Activated CD4-positive, alpha-beta T cell treated with anti-CD3 and anti-CD28 coated beads for 1 hour (primary cell): ENCODE results near the gene ZNF326.
"Not testable (repeated sequence)": the region's sequence is repeated elsewhere in the genome, so short reads cannot be mapped to it uniquely, and the experiment has no call there.

Experiments used
- DNase-seq: peaks from one replicate; pipeline ENCODE4 v3.0.0-alpha.2; 2020

Gene ZNF326

DNA sequence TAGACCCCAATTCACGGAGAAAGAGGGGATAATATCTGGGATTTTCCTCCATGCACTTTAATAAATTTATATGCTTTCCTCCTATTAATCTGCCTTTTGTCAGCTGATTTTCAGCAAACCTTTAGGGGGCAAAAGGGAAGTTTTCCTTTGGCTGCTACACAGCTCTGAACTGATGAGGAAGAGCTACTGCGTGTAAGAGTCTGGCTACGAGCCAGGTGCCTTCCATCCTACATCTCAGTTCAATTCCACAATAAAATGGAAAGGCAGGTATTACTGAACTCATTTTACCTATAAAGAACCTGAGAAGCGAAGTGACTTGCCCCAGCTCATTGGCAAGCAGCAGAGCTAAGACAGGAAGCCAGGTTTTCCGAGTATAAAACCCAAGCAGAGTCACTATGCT is 28.3 kb upstream of the ZNF326 start:
- DNase-seq: no peak

DNA sequence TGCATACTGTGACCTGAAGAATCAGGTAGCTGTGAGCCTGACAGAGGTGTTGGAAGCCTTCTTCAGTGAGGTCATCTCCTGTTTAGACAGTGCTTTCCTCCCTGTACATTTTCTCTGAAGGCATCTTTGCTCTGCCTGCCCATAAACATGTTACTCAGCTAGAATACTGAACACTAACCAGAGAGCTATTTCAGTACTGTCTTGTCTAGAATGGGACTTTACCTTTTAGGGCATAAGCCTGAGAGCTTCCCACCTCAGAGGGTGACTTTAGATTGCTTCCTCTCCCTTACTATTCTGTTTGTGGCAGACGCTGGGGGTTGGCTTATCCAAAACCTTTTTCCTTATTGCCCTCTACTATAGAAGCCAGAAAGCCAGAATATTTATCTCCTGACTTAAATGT is 23.3 kb upstream of the ZNF326 start:
- DNase-seq: no peak

DNA sequence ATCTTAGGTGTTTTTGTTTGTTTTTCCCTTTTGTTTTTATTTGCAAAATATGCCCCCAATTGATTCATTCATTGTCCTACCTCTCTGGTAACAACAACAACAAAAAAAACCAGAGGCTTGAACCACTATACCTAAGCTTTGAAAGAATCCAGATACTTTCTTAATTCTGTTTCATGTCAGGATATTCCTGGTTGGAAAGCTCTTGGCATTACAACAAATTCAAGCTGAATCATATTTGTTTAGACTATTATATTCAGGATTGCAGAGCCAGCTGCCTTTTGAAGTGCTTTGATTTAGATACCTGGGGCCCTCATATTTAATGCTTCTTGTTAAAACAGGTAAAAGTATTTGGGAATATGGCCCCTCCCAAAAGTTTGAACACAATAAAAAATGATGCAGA is 22.9 kb upstream of the ZNF326 start:
- DNase-seq: no peak

DNA sequence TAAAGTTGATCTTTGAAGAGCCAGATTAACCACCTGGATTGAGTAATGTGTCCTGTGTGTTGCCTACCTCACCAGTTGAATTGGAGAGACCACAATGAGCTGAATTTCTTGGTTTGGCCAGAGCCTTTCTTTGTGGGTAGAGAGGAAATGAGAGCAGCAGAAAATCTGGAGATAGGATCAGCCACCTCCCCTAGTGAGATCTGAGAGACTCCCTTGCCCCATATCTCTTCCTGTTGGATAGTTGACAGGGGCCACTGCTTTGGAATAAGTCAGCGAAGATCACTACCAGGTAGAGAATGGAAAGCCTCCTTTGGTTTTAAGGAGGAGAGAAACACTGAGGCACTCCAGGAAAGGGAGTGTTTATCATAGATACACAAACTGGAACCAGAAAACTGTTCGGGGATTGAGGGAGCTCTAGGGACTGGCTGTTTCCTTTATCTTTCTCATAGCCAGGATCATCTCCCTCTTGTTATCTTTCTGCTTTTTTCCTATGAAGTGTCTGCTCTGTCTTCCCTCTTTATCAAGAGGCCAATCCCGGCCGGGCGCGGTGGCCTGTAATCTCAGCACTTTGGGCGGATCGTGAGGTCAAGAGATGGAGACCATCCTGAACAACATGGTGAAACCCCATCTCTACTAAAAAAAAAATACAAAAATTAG is 21.3 kb upstream of the ZNF326 start:
- DNase-seq: no peak

DNA sequence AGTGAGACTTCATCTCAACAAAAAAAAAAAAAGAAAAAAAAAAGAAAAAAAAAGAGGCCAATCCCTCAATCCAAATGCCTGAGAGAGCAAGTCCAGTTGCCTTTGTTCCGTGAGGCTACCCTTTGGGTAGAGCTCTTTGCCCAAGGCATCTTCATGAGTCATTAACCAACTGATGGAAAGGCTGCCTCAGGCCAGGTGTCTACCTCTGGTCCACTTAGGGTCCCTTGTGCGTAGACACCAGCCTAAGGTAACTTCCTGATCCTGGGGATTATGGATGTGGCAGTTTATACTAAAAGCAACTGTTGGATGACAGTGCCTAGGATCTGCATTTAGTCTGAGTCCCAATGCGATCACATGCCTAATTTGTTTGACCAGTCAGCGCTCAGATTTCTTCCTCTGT is 20.7 kb upstream of the ZNF326 start:
- DNase-seq: no peak

DNA sequence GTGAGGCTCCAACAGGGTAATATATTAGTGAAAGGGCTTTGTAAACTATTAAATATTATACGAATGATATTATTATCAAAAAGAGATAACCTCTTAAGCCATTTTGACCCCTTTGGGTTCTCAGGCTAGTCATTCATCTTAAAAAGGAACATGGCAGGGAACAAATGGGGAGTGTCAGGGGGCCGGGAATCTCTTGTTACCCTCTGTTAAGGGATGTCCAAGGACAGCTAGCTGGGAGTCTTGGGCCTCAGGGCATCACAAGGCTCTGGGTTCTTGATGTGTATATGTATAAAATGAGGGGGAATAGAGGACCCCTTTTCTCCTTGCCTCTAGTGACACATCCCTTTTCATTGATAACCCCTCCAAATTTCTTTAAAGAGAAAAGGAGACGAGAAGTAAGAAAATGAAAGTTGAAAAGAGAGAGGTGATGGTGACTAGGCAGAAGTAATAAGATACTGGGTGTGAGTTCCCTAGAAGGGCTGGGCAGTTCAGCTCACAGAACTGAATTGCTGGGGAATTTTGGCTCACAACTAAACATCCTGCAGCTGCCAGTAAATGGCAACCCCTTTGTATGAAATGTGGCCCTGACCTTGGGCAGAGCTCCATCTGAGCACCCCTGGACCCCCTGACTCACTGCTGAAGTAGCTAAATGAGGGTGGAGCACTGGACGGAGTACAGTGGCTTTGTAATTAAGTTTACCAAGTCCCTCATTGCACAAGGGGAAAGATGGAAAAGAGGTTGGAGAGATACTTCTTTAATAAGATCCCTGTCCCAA is 20.0 kb upstream of the ZNF326 start:
- DNase-seq: no peak

DNA sequence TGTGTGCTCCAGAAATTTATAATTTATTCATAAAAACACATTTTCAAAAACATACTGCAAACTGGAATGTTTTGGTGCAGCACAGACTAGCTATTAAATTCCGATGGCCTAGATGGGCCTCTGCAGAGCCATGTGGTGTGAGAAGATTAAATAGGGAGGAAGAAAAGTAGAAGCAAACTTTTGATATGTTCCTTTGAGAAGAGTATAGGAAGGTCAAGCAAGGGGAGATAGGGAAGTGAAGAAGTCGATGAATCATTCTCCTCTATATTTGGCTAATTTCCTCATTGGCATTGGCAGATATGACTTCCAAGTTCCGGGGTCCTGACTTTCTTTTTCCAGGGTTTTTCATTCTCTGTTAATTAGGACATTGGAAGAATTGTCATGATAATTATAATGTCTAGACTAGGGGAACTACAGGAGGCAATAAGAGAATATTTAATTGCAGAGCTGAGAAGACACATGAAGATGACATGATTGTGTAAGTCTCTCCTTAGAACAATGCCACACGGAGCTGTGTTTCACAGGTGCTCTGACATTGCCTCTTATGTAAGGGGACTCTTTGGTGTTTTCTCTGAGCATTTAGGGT is 19.3 kb upstream of the ZNF326 start:
- no peak for DNase-seq

DNA sequence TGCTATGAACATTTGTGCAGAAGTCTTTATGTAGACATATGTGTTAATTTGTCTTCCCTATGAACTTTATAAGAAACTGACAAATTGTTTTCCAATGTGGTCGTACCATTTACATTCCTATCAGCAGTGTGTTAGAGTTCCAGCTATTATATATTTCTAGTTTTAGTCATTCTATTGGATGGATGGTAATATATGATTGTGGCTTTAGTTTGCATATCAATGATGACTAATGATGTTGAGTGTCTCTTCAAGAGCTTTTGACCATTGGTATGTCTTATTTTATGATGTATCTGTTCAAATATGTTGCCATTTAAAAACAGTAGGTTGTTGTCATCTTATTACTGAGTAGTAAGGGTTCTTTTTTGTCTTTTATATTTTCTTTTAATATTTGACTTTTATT is 16.2 kb upstream of the ZNF326 start:
- DNase-seq: no peak

DNA sequence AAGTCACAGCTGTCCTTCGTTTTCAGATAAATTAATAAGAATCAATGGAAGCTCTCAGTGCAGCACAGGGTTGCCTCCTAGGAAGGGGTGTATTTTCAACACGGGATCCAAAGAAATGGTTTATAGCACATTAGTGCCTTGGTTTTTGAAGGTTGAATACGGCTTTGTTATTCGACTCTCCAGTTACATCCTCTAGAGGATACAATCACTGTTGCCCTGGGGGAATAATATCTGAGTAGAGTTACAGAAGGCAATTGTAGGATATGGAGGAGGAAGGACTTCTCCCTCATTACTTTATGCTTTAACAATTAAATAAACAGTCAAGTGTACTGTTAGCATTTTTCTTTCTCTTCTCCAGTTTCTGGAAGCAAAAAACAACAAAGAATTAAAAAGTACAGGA is 14.3 kb upstream of the ZNF326 start:
- DNase-seq: no peak

DNA sequence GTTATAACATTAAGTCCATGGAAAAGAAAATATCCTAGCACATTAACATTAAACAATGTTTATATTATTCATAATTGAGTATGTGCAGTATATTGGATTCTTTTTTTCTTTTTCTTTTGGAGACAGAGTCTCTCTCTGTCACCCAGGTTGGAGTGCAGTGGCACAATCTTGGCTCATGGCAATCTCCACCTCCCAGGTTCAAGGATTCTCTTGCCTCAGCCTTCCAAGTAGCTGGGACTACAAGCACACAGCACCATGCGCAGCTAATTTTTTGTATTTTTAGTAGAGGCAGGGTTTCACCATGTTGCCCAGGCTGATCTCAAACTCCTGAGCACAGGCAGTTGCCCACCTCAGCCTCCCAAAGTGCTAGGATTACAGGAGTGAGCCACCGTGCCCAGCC is 12.1 kb upstream of the ZNF326 start:
- DNase-seq: not testable (repeated sequence)

DNA sequence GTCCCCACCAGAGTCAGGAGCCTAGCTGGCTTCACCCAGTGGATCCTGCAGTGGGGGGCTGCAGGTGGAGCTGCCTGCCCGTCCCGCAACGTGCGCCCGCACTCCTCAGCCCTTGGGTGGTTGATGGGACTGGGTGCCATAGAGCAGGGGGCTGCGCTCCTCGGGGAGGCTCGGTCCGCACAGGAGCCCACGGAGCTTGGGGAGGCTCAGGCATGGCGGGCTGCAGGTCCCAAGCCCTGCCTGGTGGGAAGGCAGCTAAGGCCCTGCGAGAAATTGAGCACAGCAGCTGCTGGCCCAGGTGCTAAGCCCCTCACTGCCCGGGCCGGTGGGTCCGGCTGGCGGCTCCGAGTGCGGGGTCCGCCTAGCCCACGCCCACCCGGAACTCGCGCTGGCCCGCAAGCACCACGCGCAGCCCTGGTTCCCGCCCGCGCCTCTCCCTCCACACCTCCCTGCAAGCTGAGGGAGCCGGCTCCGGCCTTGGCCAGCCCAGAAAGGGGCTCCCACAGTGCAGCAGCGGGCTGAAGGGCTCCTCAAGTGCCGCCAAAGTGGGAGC is 10.3 kb upstream of the ZNF326 start:
- not testable (repeated sequence) for DNase-seq

DNA sequence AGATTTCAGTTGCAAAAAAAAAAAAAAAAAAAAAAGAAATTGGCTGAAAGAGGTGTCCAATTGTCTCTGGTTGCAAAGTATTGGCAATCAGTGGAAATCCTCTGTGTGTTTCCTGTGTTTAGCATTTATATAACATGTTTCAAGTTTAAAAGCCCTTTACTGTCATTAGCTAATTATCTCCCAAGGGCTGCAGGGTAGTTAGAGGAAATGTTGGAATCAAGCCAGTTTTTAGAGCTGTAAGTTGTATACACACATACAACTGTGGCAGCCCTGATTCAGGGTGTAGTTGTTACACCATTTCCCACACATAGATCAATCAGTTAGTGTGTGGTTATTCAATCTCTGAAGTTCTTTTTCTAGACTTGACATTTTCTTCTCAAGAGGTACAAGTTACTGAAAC is 8.9 kb upstream of the ZNF326 start:
- no peak for DNase-seq

DNA sequence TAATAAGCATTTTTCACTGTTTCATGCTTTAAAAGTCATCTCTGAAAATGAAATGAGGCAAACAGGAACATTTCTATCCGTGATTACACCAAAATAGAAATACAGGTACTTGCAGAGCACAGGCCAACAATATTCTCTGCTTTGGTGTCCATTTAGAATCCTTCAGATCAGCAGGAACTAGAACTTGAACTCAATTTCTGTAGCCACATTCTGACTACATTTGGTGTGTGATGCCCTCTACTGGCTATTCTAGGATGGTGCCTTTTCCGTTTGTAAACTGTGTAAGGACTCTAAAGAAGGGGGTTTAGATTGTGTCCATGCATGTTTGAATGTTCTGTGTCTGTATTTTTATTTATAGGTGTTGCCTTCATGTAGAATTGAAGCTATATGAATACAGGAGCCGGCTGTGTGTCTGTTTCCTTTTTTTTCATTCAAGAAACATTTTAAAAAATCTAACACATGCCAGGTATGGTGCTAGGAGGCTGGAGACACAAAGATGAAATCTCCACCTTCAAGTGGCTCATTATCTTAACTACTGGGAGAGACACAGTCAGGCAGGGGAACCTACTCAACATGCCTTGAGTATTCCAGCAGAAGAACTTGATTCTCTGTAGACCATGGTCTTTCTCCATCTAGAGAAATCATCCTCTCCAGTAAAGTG is 7.6 kb upstream of the ZNF326 start:
- no peak for DNase-seq

DNA sequence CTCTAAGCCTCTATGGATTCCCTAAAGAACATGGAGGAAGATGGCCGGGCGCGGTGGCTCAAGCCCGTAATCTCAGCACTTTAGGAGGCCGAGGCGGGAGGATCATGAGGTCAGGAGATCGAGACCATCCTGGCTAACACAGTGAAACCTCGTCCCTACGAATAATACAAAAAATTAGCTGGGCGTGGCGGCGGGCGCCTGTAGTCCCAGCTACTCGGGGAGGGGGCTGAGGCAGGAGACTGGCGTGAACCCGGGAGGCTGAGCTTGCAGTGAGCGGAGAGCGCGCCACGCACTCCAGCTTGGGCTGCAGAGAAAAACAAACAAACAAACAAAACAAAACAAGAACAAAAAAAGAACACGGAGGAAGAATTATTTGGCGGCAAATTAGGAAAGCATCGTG is 5.8 kb upstream of the ZNF326 start:
- DNase-seq: no peak

DNA sequence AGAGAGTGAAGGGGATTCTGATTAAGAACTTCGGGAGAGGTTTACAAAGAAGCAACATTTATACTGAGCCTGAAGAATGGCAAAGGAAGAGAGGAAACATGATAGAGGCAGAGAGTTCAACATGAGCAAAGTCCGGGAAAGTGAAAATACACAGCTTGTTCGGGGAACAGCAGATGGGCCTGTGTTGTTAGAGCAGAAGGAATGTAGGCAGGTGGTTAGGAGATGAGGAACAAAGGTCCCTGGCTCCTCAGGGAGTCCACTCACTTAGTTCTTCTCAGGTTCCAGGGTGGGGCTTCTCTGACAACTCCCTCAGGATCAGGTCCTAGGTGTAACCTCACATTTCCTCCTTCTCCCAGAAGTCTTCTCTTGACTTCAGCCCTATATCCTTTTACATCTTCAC is 5.1 kb upstream of the ZNF326 start:
- no peak for DNase-seq

DNA sequence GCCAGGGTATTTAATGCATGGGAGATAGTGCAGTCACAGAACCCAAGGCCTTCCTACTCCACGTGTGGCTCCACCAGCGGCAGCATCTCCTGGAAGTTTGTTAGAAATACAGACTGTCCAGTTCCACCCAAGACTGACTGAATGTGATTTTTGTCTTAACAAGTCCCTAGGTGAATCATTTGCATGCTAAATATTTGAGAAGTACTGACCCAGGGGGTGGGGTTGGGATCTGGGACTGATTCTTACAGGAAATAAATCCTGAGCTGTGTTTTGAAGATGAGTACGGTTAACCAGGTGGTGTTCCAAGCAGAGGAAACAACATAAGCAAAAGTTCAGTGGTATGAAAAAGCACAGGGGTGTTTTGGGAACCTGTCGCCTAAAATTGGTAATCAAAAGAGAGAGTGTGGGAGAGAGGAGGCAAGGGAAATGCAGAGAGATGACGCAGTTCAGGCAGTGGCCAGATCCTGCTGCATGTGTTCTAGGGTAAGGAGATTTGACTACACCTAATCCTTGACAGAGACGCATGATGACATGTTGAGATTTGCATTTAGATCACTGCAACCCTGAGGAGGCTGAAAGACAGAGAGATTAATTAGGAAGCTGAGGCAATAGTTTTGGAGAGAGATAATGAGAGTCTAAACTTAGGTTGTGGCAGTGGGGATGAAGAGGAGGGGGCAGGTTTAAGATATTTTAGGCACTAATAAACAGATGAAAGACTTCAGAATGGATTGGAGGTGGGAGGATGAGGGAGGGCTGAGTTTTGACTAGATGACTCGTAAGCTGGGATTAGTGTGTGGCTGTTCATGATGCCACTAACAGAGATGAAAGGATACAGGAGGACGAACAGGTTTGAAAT is 3.7 kb upstream of the ZNF326 start:
- DNase-seq: no peak

DNA sequence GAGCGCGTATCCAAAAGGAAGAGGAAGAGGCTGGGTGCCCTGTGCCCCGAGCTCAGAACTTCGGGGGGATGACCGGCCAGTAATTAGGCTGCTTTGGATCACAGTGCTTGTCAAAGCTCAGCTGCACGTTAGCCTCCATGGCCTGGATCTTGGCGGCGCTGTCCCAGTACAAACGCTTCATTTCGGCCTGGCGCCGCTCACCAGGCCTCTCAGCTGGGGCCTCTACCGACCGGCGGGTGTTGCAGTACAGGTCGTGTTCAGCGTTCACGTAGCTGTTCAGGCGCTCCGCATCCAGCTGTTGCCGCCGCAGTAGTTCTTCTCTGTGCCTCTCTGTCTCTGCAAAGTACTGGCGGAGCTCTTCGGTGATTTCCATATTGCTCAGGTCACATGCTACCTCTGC is 1.4 kb upstream of the ZNF326 start:
- DNase-seq: no peak

DNA sequence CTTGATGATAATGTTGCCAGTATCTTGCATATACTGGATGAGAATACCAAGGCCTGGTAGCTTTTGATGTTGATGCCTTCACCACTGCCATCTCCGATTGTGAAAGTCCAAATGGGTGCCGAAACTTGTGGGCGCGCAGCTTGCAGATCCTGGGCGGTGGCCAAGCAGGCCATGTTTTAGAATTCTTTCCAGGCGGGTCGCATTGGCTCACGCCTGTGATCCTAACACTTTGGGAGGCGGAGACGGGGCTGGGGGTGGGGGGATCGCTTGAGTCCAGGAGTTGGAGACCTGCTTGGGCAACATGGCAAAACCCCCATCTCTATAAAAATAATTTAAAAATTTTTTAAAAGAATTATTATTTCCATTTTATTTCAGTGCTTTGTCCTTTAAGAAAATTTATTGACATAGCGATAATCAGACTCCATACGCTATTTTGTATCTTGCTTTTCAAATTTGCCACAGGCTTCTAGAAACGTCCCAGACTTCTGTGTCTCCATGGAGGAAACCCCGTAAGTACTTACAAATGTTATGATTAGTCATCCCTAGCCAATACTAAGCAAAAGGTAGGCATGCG is 592 bp upstream of the ZNF326 start:
- no peak for DNase-seq

DNA sequence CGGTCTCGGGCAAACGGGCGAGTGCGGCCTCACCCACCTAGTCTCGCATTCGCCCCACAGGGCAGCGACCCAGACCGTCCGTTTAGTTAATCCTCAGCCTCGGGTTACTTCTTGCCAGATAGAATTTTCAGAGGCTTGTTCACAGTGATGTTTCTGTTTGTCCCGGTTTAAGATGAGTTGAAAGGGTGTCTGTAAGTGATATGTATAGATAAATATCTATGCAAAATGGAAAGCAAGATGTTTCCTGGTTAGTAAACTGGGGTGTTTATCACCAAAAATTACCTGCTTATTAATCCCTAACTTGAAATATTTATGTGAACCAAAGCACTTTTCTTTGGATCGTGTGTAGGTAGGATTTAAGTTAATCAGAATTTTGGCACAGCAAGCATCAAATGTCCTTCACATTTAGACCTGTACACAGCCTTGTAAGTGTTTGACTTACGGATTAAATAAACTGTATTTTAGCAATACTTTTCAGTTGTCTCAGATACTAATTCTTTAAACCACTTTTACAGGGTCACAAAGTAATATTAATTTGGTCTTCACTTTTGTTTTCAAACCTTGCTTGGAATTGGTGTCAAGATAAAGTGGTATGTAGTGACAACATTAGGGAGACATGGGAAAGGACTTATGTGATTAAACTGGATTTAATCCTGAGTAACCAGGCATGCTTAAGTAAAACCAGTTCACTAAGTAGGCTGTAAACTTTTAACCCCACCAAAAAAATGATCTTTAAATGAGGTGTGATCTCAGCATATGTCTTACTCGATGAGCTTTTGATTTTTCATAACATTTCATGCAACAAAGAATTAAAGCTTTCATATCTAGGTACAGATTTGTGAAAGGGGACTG is 914 bp downstream of the ZNF326 start:
- DNase-seq: no peak

DNA sequence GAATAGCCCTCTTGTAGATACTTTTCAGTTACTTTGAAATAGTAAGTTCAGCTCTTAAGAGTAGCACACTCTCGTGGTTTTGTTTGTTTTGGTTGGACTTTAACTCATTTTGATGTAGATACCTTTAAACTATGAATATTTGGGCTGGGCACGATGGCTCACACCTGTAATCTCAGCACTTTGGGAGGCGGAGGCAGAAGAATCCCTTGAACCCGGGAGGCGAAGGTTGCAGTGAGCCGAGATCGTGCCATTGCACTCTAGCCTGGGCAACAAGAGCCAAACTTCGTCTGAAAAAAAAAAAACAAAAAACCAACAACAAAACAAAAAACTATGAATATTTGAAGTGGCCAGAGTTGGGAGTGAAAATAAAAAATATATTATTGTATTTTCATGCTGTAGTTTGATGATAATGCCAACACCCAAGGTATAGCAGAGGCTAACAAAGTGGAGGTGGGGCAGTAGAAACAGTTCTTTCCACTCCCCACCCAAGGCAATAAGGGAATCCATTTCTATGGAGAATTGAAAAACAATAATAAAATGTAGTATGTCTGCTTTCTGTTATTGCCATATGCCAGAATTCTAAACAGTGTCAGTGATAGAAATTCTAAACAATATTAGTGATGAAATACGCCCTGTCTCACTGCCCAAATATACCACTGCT is 1.7 kb downstream of the ZNF326 start:
- no peak for DNase-seq

DNA sequence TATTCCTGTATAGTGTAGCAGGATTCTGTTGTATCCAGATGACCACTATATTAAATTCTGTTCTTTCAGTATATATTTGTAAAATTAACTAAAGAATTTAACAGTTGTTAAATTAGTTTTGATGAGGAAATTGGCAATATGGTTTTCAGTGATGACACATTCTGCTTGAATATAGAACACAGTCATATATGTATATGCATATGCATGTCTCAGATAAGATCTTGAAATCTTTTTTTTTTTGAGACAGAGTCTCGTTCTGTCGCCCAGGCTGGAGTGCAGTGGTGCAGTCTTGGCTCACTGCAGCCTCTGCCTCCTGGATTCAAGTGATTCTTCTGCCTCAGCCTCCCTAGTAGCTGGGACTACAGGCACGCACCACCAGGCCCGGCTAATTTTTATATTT is 2.2 kb downstream of the ZNF326 start:
- DNase-seq: not testable (repeated sequence)
